ENCODE measurements around the gene RMDN2.
"Not testable (repeated sequence)": the region's sequence is repeated elsewhere in the genome, so short reads cannot be mapped to it uniquely, and the experiment has no call there.

RMDN2 gene

GRCh38 chr2:37898448-37898847 lies 26.6 kb upstream of the RMDN2 start:
- no peak for DNase-seq

- DNase-seq: no peak
Observed at GRCh38 chr2:37902991-37903390, 22.1 kb upstream of the RMDN2 start.

- no peak for DNase-seq
Observed at GRCh38 chr2:37904425-37904824, 20.7 kb upstream of the RMDN2 start.

GRCh38 chr2:37904993-37905392 lies 20.1 kb upstream of the RMDN2 start:
- DNase-seq: no peak

- no peak for DNase-seq
Observed at GRCh38 chr2:37906131-37906530, 19.0 kb upstream of the RMDN2 start.

GRCh38 chr2:37907501-37908225 lies 17.4 kb upstream of the RMDN2 start:
- DNase-seq: no peak

DNA sequence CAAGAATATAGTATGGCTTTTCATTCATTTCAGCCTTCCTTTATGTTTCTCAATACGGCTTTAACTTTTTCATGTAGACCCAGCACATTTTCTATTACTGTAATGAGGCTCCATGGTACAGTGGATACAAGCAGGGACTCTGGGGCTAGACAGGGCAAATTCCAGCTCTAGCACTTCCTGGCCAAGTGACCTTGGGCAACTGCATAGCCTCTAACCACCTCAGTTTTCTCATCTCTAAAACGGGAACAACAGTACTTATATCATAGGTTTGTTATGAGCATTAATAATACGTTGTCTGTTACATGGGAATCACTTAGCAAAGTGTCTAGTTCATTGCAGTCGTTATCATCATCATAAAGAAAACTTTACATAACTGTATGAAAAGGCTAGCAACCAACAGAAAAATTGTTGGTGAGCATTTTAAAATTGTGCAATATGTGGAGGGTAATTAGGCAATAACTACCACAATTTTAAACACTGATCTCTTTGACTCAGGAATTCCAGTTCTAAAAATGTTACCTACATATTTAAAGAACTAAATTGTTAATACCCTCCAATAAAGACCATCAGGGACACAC lies 13.7 kb upstream of the RMDN2 start:
- no peak for DNase-seq

DNA sequence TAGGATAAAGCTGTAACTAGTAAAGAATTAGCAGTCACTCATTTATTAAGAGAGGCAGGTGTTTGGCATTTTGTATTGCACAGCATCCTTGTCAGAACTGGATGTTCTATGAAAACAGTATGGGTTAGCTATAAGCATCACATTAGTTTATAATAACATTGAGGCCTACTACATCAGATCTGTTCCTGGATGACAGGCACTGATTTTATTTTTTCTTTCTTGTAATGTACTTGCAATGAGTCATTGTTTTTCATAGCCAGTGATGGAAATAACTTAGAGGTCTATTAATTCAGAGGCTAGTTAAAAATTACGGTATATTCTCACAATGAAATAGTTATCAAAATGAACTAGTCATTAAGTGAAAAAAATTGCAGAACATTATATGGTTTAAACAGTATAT lies 13.0 kb upstream of the RMDN2 start:
- DNase-seq: no peak

DNA sequence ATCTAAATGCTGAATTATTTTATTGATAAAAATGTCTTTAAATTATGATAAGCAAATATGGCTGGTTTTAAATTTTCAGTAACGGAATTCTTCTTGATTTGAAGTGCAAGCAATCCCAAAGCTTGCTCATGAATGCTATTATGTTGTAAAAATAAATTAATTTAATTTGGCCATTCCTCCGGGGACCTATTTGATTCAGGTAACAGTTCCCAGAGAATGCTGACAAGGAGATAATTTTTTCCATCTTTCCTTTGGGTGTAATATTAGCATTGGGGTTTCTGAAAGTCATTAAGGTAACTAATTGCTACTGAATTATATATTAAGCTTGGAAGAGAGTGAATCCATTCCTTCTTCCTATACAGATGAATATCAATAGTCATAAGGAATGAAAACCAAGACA lies 12.5 kb upstream of the RMDN2 start:
- no peak for DNase-seq

GRCh38 chr2:37914340-37914739 lies 10.7 kb upstream of the RMDN2 start:
- DNase-seq: no peak

- DNase-seq: no peak
Observed at GRCh38 chr2:37915773-37916172, 9.3 kb upstream of the RMDN2 start.

GRCh38 chr2:37916512-37917082 lies 8.5 kb upstream of the RMDN2 start:
- no peak for DNase-seq

DNA sequence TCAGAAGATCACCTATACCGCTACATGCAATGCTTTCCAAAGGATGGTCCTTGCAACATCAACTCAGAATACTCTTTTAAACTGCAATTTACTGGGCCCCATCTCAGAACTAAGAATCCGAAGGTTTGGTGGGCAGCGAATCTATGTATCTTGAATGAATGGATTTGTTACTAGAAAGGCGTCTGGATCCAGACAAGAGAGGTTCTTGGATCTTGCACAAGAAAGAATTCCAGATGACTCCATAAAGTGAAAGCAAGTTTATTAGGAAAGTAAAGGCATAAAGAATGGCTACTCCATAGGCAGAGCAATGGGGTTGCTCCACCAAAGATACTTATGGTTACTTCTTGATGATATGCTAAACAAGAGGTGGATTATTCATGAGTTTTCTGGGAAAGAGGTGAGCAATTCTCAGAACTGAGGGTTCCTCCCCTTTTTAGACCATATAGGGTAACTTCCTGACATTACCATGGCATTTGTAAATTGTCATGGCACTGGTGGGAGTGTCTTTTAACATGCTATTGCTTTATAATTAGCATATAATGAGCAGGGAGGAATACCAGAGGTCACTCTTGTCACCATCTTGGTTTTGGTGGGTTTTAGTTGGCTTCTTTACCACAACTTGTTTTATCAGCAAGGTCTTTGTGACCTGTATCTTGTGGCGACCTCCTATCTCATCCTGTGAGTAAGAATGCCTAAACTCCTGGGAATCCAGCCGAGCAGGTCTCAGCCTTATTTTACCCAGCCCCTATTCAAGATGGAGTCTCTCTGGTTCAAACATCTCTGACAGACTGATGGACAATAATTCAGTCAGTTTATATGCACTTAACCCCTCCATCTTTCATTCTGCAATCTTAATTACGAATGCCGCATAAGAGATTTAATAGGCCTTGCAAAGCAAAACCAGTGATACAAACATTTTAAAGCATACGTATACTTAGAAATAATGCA lies 7.5 kb upstream of the RMDN2 start:
- no peak for DNase-seq

GRCh38 chr2:37918742-37919186 lies 6.3 kb upstream of the RMDN2 start:
- DNase-seq: no peak

GRCh38 chr2:37919631-37920032 lies 5.5 kb upstream of the RMDN2 start:
- no peak for DNase-seq

GRCh38 chr2:37920570-37920969 lies 4.5 kb upstream of the RMDN2 start:
- DNase-seq: no peak

GRCh38 chr2:37921781-37922180 lies 3.3 kb upstream of the RMDN2 start:
- DNase-seq: no peak

- DNase-seq: no peak
Observed at GRCh38 chr2:37923308-37924055, 1.6 kb upstream of the RMDN2 start.

DNA sequence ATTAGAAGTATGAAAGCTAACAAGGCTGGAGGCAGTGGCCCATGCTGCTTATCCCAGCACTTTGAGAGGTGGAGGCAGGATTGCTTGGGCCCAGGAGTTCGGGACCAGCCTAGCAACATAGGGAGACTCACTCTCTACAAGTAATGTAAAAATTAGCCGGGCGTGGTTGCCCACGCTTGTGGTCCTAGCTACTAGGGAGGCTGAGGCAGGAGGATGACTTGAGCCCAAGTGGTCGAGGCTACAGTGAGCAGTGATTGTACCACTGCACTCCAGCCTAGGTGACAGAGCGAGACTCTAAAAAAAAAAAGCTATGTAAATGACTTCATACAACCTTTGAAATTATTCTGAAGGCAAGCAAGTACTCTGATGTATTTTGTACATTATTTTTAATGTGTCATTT lies 1.5 kb downstream of the RMDN2 start:
- no peak for DNase-seq

GRCh38 chr2:37928377-37928776 lies 3.3 kb downstream of the RMDN2 start:
- DNase-seq: no peak

DNA sequence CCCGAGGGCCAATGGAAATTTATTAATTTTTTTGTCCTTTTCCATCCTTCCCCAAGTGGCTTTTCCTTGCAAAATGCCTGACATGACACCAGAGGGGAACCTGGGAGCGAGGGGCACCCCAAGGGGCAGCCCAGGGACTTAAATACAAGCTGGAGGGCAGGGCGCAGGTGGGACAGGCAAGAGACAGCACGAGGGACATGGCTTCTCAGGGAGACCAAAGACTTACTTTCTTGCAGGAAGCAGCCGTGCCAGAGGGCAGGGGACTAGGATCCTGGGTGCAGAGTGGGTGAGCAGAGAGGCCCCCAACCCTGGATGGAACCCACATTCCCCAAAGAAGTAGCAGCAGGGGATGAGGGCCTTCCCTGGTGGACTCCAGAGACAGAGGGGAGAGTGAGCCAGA lies 5.3 kb downstream of the RMDN2 start:
- not testable (repeated sequence) for DNase-seq

DNA sequence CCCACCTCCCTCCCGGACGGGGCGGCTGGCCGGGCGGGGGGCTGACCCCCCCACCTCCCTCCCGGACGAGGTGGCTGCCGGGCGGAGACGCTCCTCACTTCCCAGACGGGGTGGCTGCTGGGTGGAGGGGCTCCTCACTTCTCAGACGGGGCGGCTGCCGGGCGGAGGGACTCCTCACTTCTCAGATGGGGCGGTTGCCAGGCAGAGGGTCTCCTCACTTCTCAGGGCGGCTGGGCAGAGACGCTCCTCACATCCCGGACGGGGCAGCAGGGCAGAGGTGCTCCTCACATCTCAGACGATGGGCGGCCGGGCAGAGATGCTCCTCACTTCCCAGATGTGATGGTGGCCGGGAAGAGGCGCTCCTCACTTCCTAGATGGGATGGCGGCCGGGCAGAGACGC lies 7.8 kb downstream of the RMDN2 start:
- not testable (repeated sequence) for DNase-seq

All from NCI-H1105 treated with DMSO at 0.1 percent for 48 hours (cell line).